ENCODE results near the gene CD48.
"Not testable (repeated sequence)": the region's sequence is repeated elsewhere in the genome, so short reads cannot be mapped to it uniquely, and the experiment has no call there.

Gene CD48

DNA sequence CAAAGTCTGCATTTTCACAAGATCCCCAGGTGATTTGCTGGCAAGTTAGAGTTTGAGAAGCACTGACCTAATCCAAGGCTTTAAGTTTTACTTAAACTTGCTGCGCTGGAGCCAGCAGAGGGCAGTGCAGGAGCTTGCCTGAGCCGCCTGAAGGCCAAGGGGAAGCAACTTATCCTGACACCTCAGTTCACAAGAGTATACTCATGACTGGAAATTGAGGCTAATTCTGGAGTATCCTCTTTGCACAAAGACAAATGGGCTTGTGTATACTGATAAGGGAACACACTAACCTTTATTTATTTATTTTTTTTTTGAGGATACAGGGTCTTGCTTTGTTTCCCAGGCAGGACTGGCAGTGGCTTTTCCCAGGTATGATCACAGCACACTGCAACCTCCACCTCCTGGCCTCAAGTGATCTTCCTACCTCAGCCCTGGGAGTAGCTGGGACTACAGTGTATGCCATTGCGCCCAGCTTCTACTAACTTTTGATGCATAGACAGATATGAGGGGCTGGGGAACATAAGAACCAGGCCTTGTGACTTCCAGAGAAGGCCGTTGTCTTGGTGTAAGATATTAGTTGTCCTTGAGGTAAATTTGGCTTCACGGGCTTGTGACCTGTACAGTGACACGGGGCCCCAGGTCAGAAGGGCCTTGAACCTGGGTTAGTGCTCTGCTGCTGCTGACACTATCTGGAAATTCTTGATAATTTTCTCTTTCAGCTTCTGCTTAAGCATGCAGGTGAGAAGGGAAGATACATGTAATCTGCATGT is 35.8 kb downstream of the CD48 start:
- DNase-seq = peak; percentile 22

DNA sequence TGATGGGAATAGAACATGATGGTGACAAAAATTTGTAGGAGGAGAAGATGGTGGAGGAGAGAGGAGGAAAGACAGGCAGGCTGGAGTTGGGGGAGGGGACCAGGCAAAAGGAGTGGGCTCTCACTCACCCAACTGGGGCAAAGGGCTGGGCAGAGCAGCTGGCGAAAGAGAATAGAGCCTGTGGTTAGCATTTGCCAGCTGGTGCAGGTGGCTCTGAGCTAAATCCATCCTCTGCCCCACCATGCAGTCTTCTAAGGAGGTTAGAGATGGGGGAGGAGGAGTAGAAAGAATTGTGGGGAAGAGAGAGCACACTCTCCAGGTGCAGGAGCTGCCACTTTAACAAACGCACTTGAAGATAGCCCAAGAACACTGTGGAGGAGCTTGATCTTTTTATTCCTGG is 37.2 kb downstream of the CD48 start:
- no peak for DNase-seq

DNA sequence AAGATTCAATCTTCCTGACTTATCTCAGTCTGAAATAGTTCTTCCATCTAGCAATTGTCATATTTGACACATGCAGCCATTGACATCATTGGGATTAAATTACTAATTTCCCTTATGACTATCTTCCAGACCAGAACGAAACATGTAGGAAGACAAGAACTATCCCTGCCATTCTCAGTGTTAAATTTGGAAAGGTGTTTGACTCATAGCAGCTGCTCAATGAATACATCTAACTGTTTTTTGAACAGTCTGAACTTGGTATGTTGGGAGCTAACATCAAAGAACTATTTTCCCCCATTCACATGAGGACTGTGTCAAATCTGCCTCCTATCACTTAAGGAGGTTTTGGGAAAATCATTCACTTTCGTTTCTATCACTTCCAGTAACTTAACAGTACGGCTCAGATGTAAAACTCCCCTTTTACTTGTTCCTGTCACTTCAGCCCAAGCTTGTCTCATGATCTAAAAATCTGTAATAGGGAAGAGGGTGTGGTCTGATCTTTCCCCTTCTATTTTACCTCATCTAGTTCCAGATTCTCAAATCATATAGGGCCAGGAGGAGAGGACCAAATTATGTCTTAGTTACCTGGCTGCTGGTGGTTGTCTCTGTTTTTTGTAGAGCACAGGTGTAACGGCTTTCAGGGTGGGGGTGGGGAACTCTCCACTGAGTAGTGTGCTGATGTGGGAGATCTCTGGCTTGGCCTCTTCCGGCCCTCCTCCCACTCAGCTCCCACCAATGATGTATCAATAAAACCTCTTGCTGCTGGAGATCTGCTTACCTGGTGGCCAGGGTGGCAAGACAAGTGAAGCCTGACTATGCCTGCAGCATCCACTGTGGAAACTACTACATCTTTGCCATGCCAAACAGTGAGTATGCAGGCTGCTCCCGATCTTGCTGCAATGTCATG is 38.6 kb downstream of the CD48 start:
- no peak for DNase-seq

DNA sequence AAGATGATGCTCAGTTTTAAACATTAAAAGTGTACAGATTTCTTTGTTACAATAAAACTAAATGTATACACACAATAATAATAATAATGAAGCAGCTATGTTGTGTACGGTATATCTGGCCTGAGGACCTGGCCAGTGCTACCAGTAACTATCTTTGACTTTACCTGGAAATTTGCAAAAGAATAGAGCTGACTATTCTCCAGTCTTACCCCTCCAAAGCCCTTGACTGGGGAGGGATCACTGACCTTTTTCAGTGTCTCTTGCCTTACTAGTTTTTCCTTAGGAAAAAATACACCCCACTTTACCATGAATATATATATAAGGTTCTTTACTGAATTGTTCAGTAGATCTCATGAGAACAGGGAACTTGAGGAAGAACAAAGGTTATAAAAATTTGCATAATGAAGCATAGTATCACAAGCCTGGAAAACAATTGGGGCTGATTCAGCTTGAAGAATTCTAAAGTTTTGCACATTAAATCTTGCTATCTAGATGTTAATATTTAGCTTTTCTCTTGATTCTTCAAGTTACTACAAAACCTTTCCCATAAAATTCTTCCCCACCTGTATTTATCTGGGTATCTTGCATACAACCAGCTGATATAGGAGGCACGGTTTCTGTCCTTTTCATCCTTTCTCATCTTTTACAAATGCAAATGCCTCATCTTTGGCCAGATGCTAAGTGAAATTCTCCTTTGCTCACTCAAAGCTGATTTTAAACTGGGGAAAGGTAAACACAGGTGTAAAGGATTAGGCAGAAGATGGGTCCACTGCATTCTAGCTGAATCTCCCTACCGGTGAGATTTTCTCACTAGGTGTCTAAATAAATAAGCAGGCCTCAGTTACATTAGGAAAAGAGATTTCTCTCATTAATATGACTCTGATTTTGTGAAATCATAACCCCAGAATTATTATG is 39.8 kb downstream of the CD48 start:
- no peak for DNase-seq

GRCh38 chr1:160670701-160671100 is 40.9 kb downstream of the CD48 start:
- DNase-seq = no peak

GRCh38 chr1:160669802-160670201 is 41.8 kb downstream of the CD48 start:
- no peak for DNase-seq

GRCh38 chr1:160669276-160669675 is 42.3 kb downstream of the CD48 start:
- DNase-seq = no peak

- DNase-seq = no peak
These were observed 43.7 kb downstream of the CD48 start for GRCh38 chr1:160667896-160668295.

DNA sequence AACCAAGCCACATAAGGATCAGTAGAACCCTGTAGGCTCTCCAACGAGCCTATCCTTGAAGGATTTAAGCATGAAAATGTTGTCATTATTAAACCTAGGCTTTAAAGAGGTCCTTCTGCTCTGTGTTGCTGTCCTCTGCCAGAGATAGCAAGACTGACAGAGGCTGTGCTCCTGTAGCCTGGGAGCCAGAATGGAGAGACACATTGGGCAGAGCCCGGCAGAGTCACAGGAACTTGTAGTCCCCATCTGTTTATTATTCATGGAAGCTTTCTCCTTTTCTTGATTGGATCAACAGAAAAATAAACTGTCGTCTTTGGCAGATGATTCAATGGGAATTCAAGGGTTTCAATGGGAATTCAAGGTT is 45.6 kb downstream of the CD48 start:
- no peak for DNase-seq

DNA sequence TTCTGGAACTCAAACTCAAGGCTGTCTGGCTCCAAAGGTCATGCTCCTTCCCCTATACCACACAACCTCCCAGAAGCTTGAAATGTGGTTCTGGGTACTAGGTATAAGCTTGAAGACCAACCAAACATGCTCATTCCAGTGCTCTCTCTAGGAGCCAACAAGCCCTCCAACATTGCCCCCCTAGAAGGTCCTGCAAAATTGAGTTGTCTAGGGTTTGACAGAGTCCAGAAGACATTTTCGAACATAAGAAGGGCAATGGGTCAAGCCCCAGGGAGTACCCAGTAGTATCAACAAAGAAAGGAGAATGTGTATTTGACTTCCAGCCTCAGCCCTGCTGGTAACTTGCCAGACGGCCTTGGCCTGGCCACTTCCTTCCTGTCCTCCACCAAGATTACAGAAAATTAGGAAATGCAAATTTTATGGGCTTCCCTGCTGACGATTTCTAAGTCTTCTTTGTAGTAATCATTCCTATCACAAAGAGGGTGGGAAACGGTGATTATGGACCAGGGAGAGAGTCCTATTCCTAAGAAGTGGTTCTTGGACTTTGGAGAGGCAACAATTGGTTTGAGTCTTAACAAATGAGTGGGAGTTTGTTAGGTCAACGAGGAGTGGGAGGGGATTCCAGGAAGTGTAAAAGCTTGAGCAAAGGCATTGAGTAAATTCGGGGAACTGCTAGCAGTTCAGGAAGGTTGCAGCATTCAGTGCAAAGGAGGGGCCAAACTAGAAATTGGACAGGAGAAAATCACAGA is 46.1 kb downstream of the CD48 start:
- DNase-seq = no peak

GRCh38 chr1:160664573-160665051 is 47.0 kb downstream of the CD48 start:
- no peak for DNase-seq

GRCh38 chr1:160662910-160663309 is 48.7 kb downstream of the CD48 start:
- DNase-seq = no peak

GRCh38 chr1:160659566-160659965 is 52.1 kb downstream of the CD48 start:
- DNase-seq = no peak

DNA sequence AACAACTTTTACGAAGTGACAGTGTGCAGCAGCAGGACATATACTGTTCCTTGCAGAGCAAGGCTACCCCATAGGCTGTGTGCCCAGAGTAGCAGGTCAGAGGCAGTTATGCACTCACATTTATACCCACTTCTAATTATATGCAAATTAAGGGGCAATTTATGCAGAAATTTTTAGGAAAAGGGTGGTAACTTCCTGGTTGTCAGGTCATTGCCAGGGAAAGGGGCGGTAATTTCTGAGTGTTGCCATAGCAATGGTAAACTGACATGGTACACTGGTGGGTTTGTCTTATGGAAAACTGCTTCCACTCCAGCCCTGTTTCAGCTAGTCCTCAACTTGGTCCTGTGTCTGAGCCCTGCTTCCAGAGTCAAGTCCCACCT is 52.8 kb downstream of the CD48 start:
- no peak for DNase-seq

DNA sequence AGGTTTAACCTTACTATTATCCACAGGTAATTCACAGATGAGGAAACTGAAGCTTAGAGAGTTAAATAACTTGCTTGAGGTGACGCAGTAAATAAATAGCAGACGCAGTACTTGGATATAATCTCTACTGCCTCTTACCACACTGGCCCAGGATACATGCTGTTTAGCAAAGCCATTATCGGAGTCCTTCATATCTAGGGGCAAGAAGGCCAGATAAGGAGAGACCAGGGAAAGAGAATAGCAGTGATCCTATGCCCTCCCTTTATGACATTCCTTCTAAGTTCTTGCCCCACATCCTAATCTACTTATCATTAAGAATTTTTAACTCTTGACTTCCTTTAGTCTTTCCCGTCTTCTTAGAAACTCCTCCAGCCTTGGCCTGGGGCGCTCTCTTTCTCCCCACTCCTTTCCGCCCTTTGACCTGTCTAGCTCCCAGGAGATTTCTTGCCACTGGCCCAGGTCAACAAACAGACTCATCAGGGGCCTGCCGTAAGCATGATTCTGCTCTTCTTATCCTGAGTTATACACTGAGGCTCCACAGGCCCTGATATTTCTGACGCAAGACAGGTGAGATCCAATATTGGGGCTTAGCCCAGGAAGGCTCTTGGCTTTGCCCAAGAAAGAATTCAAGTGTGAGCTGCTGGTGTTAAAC is 53.3 kb downstream of the CD48 start:
- DNase-seq = no peak

GRCh38 chr1:160657250-160657781 is 54.3 kb downstream of the CD48 start:
- no peak for DNase-seq

DNA sequence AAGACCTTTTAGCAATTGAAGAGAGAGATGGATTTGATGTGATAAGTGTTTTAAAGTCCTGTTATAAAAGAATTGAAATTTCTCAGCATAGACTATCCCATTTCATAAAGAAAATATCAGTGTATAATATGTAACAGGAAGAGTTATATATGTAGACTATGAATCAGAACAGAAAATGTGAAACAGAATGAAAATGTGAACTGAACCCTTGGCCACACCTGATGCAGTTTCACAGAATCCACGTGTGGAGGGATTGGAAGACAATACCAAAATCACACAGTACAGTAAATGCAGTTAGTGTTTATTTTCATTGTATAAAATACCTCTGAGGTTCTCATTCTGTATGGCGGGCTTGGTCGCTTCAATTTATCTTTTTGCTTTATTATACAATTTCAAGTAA is 54.9 kb downstream of the CD48 start:
- no peak for DNase-seq

GRCh38 chr1:160653620-160654016 is 58.0 kb downstream of the CD48 start:
- no peak for DNase-seq

DNA sequence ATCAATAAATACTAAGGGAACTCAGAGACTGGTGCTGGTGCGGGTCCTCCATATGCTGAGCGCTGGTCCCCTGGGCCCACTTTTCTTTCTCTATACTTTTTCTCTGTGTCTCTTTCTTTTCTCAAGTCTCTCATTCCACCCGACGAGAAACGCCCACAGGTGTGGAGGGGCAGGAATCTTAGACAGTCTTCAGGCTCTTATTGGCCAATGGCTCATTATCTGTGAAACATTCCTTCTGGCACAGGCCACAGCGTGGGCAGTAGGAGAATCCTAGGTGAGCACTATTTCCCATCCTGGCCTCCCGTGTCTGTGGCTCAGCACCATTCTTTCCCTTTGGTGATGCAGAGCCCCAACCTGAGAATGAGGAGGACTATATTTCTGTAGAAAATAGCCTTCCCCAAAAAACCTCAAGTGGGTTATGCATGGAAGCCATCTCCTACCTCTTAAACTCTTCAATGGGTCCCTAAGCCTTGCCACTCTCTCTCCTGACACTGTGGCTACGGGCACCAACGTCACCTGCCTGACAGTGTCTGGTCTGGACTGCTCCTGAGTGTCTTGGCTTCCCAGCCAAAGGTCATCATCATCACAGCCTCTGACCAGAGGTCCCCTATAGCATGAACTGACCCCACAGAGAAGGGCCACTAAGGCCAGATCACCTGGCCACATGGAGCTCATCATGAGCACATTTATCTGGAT is 58.5 kb downstream of the CD48 start:
- DNase-seq = no peak

GRCh38 chr1:160652065-160652641 is 59.5 kb downstream of the CD48 start:
- not testable (repeated sequence) for DNase-seq

Data from NCI-H1092 treated with DMSO at 0.1 percent for 48 hours (cell line).